GM18505 (cell line): ENCODE measurements around the gene SNX2.

Experiments
- ATAC-seq: cut with Tn5 transposase; IDR thresholded peaks from one replicate; pipeline ENCODE4 v1.9.1; 2021; ENCODE audit not compliant: unreplicated experiment
- POLR2A ChIP-seq: IDR thresholded peaks from 4 replicates; pipeline ENCODE4 v1.6.1; 2011; ENCODE audit warnings: borderline replicate concordance; ENCODE audit not compliant: insufficient read depth, insufficient read length; ENCODE audit errors: extremely low read depth

Gene SNX2

DNA sequence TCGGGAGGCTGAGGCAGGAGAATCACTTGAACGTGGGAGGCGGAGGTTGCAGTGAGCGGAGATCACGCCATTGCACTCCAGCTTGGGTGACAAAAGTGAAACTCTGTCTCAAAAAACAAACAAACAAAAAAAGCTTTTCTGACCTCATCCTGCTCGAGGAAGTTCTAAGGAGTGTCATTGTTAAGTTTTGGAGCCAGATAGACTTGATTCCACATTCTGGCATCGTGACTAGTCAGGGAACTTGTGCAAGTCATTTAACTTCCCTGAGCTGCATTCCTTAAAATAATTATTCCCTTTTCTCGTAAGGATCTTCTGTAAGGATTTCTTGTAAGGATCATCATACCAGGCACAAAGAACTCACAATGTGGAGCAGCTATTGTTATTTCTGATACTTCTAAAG, 96.8 kb downstream of the SNX2 start:
- TF ChIP-seq POLR2A: no peak

GRCh38 chr5:122874179-122874875, 99.4 kb downstream of the SNX2 start:
- TF ChIP-seq POLR2A: no peak
- no peak for ATAC-seq

More for the DNA sequence above, 96.8 kb downstream of the SNX2 start:
- no peak for ATAC-seq

DNA sequence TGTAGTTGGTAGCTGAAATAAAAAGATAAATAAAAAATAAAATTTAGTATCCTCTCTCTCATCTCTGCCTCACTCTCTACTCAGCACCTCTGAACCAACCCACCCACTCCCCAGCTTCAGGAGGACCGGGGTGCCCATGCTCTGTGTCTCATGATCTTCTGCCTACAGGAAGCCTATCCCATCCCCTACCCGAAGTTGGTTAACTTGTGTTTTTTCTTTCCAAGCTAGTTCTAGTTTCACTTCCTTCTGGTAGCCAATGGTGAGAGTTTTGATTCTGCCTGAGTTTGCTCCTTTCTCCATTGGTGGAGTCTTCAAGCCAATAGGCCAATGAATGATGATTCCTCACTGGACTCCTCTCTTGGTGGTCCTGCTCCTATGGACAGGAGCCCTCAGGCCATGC, 102.6 kb downstream of the SNX2 start:
- TF ChIP-seq POLR2A: no peak
- no peak for ATAC-seq

GRCh38 chr5:122879076-122879475, 104.2 kb downstream of the SNX2 start:
- ATAC-seq: no peak
- TF ChIP-seq POLR2A: no peak
